Measurements from ENCODE around the gene NUP188.
"Not testable (repeated sequence)": the region's sequence is repeated elsewhere in the genome, so short reads cannot be mapped to it uniquely, and the experiment has no call there.

NUP188 gene

GRCh38 chr9:129027685-129028191 is 80.2 kb downstream of the NUP188 start:
- no peak for TF ChIP-seq CTCF (IDR thresholded peaks at IDR 0.05; ENCODE audit: control insufficient read depth, insufficient read depth, low read depth, low read length, missing control alignments)
- H3K4me3 ChIP-seq (ENCODE audit: control insufficient read depth, low read depth, low read length) = peak overlapping the region; percentile 77
- DNase-seq (ENCODE audit: low read depth) = no peak

GRCh38 chr9:129028192-129028966 is 80.9 kb downstream of the NUP188 start, which contains the start of gene SH3GLB2:
Gene SH3GLB2, minus strand, starts transcription at chr9:129028331. Its CDS starts 177 bp downstream, at chr9:129028154.
- peak; percentile 78 for DNase-seq (ENCODE audit: low read depth)
- peak within 1 kb of the TSS; percentile 77 for H3K4me3 ChIP-seq (ENCODE audit: control insufficient read depth, low read depth, low read length)
- peak; percentile 80 for TF ChIP-seq CTCF (IDR thresholded peaks at IDR 0.05; ENCODE audit: control insufficient read depth, insufficient read depth, low read depth, low read length, missing control alignments)

- TF ChIP-seq CTCF (IDR thresholded peaks at IDR 0.05; ENCODE audit: control insufficient read depth, insufficient read depth, low read depth, low read length, missing control alignments) = no peak
- DNase-seq (ENCODE audit: low read depth) = no peak
- no peak overlapping the region for H3K4me3 ChIP-seq (ENCODE audit: control insufficient read depth, low read depth, low read length)
Measured at GRCh38 chr9:129030191-129030590, 82.7 kb downstream of the NUP188 start.

- no peak for DNase-seq (ENCODE audit: low read depth)
- H3K4me3 ChIP-seq (ENCODE audit: control insufficient read depth, low read depth, low read length) = no peak overlapping the region
- TF ChIP-seq CTCF (IDR thresholded peaks at IDR 0.05; ENCODE audit: control insufficient read depth, insufficient read depth, low read depth, low read length, missing control alignments) = no peak
Measured at GRCh38 chr9:129031514-129031913, 84.0 kb downstream of the NUP188 start.

- no peak for DNase-seq (ENCODE audit: low read depth)
- no peak for TF ChIP-seq CTCF (IDR thresholded peaks at IDR 0.05; ENCODE audit: control insufficient read depth, insufficient read depth, low read depth, low read length, missing control alignments)
- H3K4me3 ChIP-seq (ENCODE audit: control insufficient read depth, low read depth, low read length) = no peak overlapping the region
Measured at GRCh38 chr9:129032541-129033159, 85.2 kb downstream of the NUP188 start.

GRCh38 chr9:129033216-129033615 is 85.7 kb downstream of the NUP188 start:
- no peak for DNase-seq (ENCODE audit: low read depth)
- TF ChIP-seq CTCF (IDR thresholded peaks at IDR 0.05; ENCODE audit: control insufficient read depth, insufficient read depth, low read depth, low read length, missing control alignments) = no peak
- H3K4me3 ChIP-seq (ENCODE audit: control insufficient read depth, low read depth, low read length) = no peak overlapping the region

- peak overlapping the region; percentile 30 for H3K4me3 ChIP-seq (ENCODE audit: control insufficient read depth, low read depth, low read length)
- not testable (repeated sequence) for DNase-seq (ENCODE audit: low read depth)
Measured at GRCh38 chr9:129035838-129036237, 88.3 kb downstream of the NUP188 start.
